Measurements from ENCODE around the gene NBEAL2.

DNA sequence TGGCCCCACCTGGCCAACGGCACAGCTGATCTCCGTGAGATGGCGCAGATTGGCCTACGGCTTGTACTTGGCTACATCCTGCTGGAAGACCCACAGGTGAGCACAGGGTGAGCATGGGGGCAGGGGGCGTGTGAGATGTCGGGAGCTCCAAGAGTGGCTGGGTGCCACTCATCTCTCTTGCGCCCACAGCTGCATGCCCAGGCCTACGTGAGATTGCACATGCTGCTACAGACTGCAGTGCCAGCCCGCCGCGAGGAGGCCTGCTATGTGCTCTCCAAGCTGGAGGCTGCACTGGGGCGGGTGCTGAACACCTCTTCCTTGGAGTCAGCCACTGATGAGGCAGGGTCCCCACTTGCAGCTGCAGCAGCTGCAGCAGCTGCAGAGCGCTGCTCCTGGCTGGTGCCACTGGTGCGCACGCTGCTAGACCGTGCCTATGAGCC, 22.3 kb downstream of the NBEAL2 start:
- TF ChIP-seq, protein P1, sequence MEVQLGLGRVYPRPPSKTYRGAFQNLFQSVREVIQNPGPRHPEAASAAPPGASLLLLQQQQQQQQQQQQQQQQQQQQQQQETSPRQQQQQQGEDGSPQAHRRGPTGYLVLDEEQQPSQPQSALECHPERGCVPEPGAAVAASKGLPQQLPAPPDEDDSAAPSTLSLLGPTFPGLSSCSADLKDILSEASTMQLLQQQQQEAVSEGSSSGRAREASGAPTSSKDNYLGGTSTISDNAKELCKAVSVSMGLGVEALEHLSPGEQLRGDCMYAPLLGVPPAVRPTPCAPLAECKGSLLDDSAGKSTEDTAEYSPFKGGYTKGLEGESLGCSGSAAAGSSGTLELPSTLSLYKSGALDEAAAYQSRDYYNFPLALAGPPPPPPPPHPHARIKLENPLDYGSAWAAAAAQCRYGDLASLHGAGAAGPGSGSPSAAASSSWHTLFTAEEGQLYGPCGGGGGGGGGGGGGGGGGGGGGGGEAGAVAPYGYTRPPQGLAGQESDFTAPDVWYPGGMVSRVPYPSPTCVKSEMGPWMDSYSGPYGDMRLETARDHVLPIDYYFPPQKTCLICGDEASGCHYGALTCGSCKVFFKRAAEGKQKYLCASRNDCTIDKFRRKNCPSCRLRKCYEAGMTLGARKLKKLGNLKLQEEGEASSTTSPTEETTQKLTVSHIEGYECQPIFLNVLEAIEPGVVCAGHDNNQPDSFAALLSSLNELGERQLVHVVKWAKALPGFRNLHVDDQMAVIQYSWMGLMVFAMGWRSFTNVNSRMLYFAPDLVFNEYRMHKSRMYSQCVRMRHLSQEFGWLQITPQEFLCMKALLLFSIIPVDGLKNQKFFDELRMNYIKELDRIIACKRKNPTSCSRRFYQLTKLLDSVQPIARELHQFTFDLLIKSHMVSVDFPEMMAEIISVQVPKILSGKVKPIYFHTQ (CRISPR knock-in tag; IDR thresholded peaks at IDR 0.05), result no peak
- TF ChIP-seq, protein P2, sequence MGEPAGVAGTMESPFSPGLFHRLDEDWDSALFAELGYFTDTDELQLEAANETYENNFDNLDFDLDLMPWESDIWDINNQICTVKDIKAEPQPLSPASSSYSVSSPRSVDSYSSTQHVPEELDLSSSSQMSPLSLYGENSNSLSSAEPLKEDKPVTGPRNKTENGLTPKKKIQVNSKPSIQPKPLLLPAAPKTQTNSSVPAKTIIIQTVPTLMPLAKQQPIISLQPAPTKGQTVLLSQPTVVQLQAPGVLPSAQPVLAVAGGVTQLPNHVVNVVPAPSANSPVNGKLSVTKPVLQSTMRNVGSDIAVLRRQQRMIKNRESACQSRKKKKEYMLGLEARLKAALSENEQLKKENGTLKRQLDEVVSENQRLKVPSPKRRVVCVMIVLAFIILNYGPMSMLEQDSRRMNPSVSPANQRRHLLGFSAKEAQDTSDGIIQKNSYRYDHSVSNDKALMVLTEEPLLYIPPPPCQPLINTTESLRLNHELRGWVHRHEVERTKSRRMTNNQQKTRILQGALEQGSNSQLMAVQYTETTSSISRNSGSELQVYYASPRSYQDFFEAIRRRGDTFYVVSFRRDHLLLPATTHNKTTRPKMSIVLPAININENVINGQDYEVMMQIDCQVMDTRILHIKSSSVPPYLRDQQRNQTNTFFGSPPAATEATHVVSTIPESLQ (CRISPR knock-in tag; IDR thresholded peaks at IDR 0.05), result no peak
- TF ChIP-seq ZNF263 (CRISPR knock-in tag; IDR thresholded peaks at IDR 0.05; ENCODE audit: low read depth), result no peak
- TF ChIP-seq, protein P3, sequence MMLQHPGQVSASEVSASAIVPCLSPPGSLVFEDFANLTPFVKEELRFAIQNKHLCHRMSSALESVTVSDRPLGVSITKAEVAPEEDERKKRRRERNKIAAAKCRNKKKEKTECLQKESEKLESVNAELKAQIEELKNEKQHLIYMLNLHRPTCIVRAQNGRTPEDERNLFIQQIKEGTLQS (CRISPR knock-in tag; conservative IDR thresholded peaks at IDR 0.05), result no peak

Data from WTC11 (cell line).